HG02642 (cell line): ENCODE measurements around the gene MAP4.
"Not testable (repeated sequence)": the region's sequence is repeated elsewhere in the genome, so short reads cannot be mapped to it uniquely, and the experiment has no call there.

Source experiments
- ATAC-seq: cut with Tn5 transposase; IDR thresholded peaks from one replicate; pipeline ENCODE4 v1.9.1; 2021; ENCODE audit warnings: mild to moderate bottlenecking; ENCODE audit not compliant: unreplicated experiment, poor library complexity

Gene MAP4

GRCh38 chr3:48016301-48016973 is at the start of gene MAP4:
Gene MAP4, minus strand, starts transcription at chr3:48016416. Its CDS starts 17,556 bp downstream, at chr3:47998860.
- no peak for ATAC-seq

GRCh38 chr3:48065035-48065434 is 48.8 kb upstream of the MAP4 start:
- ATAC-seq = no peak

GRCh38 chr3:48064292-48064829 is 48.1 kb upstream of the MAP4 start:
- no peak for ATAC-seq

GRCh38 chr3:48061586-48061985 is 45.4 kb upstream of the MAP4 start:
- not testable (repeated sequence) for ATAC-seq

- no peak for ATAC-seq
Observed at GRCh38 chr3:48058091-48058490, 41.9 kb upstream of the MAP4 start.

GRCh38 chr3:48057521-48057920 is 41.3 kb upstream of the MAP4 start:
- ATAC-seq = no peak

GRCh38 chr3:48047841-48048464 is 31.7 kb upstream of the MAP4 start:
- no peak for ATAC-seq

- no peak for ATAC-seq
Observed at GRCh38 chr3:48042071-48042760, 26.0 kb upstream of the MAP4 start.

- ATAC-seq = no peak
Observed at GRCh38 chr3:48039487-48040190, 23.4 kb upstream of the MAP4 start.

GRCh38 chr3:48038971-48039481 is 22.8 kb upstream of the MAP4 start:
- no peak for ATAC-seq

GRCh38 chr3:48034000-48034516 is 17.8 kb upstream of the MAP4 start:
- no peak for ATAC-seq

- no peak for ATAC-seq
Observed at GRCh38 chr3:48030188-48030587, 14.0 kb upstream of the MAP4 start.

GRCh38 chr3:48026951-48027908 is 11.0 kb upstream of the MAP4 start:
- no peak for ATAC-seq

GRCh38 chr3:48026098-48026497 is 9.9 kb upstream of the MAP4 start:
- no peak for ATAC-seq

GRCh38 chr3:48024401-48024800 is 8.2 kb upstream of the MAP4 start:
- no peak for ATAC-seq

GRCh38 chr3:48023377-48023776 is 7.2 kb upstream of the MAP4 start:
- ATAC-seq = no peak

GRCh38 chr3:48022178-48022577 is 6.0 kb upstream of the MAP4 start:
- ATAC-seq = no peak

- ATAC-seq = no peak
Observed at GRCh38 chr3:48018841-48019240, 2.6 kb upstream of the MAP4 start.
